Heart left ventricle (tissue), 16 donors: Measurements from ENCODE around the gene CNFN. TPM values are rescaled to one million over a fixed set of nuclear protein-coding genes. Genes with fewer than 3 reads are reported as not detected.

Source experiments
- ATAC-seq, 4 donors: fragments of 200-7000 bp; cut with Tn5 transposase; one replicate each; pipeline ENCODE4 v1.9.1; 2020 to 2022; ENCODE audit warnings: moderate library complexity in 4 of 4, mild to moderate bottlenecking in 3 of 4, moderate number of reproducible peaks in 1 of 4
- DNase-seq, 5 donors: peaks; one replicate each; pipeline ENCODE4 v3.0.0-alpha.2; 2020
- H3K27ac ChIP-seq, 12 donors: fragments of 200-600 bp; sonication (generic) in 4 of 12; one replicate each; pipeline versions ENCODE4 v1.5.0 to v1.8.0; 2016 to 2022; ENCODE audit warnings: mild to moderate bottlenecking in 2 of 12
- H3K27me3 ChIP-seq, 9 donors: fragments of 200-600 bp; sonication (generic) in 2 of 9; one replicate each; pipeline versions ENCODE4 v1.5.1 to v1.8.0; 2016 to 2022; ENCODE audit warnings: mild to moderate bottlenecking in 3 of 9
- H3K36me3 ChIP-seq, 9 donors: fragments of 200-600 bp; sonication (generic) in 2 of 9; one replicate each; pipeline versions ENCODE4 v1.5.0 to v1.8.0; 2018 to 2022; ENCODE audit warnings: mild to moderate bottlenecking in 2 of 9
- H3K4me1 ChIP-seq, 12 donors: fragments of 200-600 bp; sonication (generic) in 4 of 12; one replicate each; pipeline versions ENCODE4 v1.5.0 to v1.8.0; 2016 to 2022; ENCODE audit warnings: mild to moderate bottlenecking in 3 of 12
- H3K4me3 ChIP-seq, 12 donors: fragments of 200-600 bp; sonication (generic) in 4 of 12; one replicate each; pipeline versions ENCODE4 v1.5.0 to v1.8.0; 2017 to 2022; ENCODE audit warnings: mild to moderate bottlenecking in 9 of 12, moderate library complexity in 4 of 12
- H3K9me3 ChIP-seq, 12 donors: fragments of 200-600 bp; sonication (generic) in 4 of 12; one replicate each; pipeline versions ENCODE4 v1.5.0 to v1.8.0; 2016 to 2022; ENCODE audit warnings: mild to moderate bottlenecking in 1 of 12
- POLR2A ChIP-seq, 2 donors: fragments of 450-650 bp; IDR thresholded peaks; one replicate each; pipeline ENCODE4 v1.6.1; 2017; ENCODE audit warnings: antibody characterized with exemption in 2 of 2, mild to moderate bottlenecking in 2 of 2, moderate library complexity in 2 of 2
- WGBS, 4 donors: extraction: QIAGEN DNeasy Blood & Tissue Kit in 2 of 4; methylation state at CpG; one replicate each; pipeline versions ENCODE4 v1.1.5 to v1.1.7; 2013 to 2018; 5-methylcytosine and 5-hydroxymethylcytosine counted together
- intact Hi-C, 10 donors: fragments of 100-400 bp; cut with DNase I; formaldehyde crosslinking; loops; one replicate each; pipeline versions ENCODE4 v1.11.1 to v1.14.2; 2022
- polyA plus RNA-seq, 2 donors: library from polyadenylated mRNA; stranded (reverse); fragments of 200-250 nt; gene quantifications; one replicate each; pipeline ENCODE4 v1.2.3, GENCODE V29; 2013
- total RNA-seq, 9 donors: library from RNA; depleted of rRNA in 2 of 9; stranded (reverse); fragments of >200 nt in 2 of 9; fragmentation: NEBNext Ultra II Directional in 3 of 9; extraction: Animal tissue kit (Norgen Biotek cat#: 25700) in 3 of 9; gene quantifications; one replicate each; pipeline versions ENCODE4 v1.1.0 to v1.2.4, GENCODE V29; 2016 to 2023
- TF ChIP-seq, protein P1 (sequence below), 12 donors: fragments of 200-600 bp; sonication (generic) in 4 of 12; IDR thresholded peaks; one replicate each; pipeline versions ENCODE4 v1.5.0 to v1.8.0; 2018 to 2022; ENCODE audit warnings: antibody characterized with exemption in 12 of 12, mild to moderate bottlenecking in 5 of 12
- donor health status: ischemic (EF 13 %, LVEDD 7.1; RV severe dilation, severe dysfunction).
- donor health status: healthy with polysubstance abuse.
- donor health status: DM: no; HTN: yes; CAD: no.
- donor health status: DM: no; HTN: no; CAD: no.
- donor health status: ischemic (EF 25% LVEDD 6.9; RV normal size, moderate dysfunction).
- donor health status: ischemic (EF 25% LVEDD 5.7; RV mildly dilated, moderate dysfunction).
- donor health status: healthy.
- donor health status: DM: yes; HTN: yes; CAD: no.
- donor health status: ischemic (EF 35%, LVEDD 5.7; RV mildly dilated, moderate dysfunction).
- donor health status: nonischemic (EF 11% LVEDD 7.7; RV severe dilation, severe dysfunction).
- donor health status: DM: yes; HTN: yes; CAD: no.
- donor health status: PGD.
- donor health status: ischemic (EF 29% LVEDD 5.4; RV normal size, mild dysfunction).
- donor health status: nonischemic (EF 23%, LVEDD 6.1; RV moderate dilation, normal function).

CNFN gene
- total and polyA plus RNA-seq, 11 donors: 0.62 to 2.9 (median 1.1) TPM; not detected in 5

GRCh38 chr19:42421101-42421500 lies 31.0 kb upstream of the CNFN start:
- intact Hi-C loops: loop anchor here in 3 of 10 donors (5.0 to 10.0 kb wide), 2 partner anchors 176 to 179 kb away; partner anchors contain the start of gene GSK3A (in 3 of the 3)

GRCh38 chr19:42420055-42420544 lies 30.0 kb upstream of the CNFN start:
- ATAC-seq (no peak), DNase-seq (peak in 1 of 5 donors; percentile 36)
- Histone ChIP-seq H3K27ac (peak overlapping the region in 11 of 12 donors; percentile 22 to 97 (median 71)), H3K27me3 (peaks cover 0 to 10% (median 0%) of the 10 kb centered on the region in 9 donors), H3K4me1 (peaks cover 0 to 58% (median 43%) of the 10 kb centered on the region in 12 donors), H3K36me3 (peaks cover 0 to 18% (median under 1%) of the 10 kb centered on the region in 9 donors), H3K9me3 (no peaks in the 10 kb centered on the region), H3K4me3 (peak overlapping the region in 1 of 12 donors; percentile 22)
- intact Hi-C loops: loop anchor here in 3 of 10 donors (5.0 to 10.0 kb wide), 2 partner anchors 175 to 178 kb away; partner anchors contain the start of gene GSK3A (in 3 of the 3)
- WGBS, 4 donors: 50 to 60% (median 57%) methylated on average over 10 of the region's 10 CpGs
- TF ChIP-seq, protein P1, sequence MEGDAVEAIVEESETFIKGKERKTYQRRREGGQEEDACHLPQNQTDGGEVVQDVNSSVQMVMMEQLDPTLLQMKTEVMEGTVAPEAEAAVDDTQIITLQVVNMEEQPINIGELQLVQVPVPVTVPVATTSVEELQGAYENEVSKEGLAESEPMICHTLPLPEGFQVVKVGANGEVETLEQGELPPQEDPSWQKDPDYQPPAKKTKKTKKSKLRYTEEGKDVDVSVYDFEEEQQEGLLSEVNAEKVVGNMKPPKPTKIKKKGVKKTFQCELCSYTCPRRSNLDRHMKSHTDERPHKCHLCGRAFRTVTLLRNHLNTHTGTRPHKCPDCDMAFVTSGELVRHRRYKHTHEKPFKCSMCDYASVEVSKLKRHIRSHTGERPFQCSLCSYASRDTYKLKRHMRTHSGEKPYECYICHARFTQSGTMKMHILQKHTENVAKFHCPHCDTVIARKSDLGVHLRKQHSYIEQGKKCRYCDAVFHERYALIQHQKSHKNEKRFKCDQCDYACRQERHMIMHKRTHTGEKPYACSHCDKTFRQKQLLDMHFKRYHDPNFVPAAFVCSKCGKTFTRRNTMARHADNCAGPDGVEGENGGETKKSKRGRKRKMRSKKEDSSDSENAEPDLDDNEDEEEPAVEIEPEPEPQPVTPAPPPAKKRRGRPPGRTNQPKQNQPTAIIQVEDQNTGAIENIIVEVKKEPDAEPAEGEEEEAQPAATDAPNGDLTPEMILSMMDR (IDR thresholded peaks at IDR 0.05): peak; percentile 34 to 66 (median 55)
- TF ChIP-seq POLR2A (IDR thresholded peaks at IDR 0.05): no peak

More at GRCh38 chr19:42421101-42421500, 31.0 kb upstream of the CNFN start:
- ATAC-seq (no peak), DNase-seq (no peak)
- Histone ChIP-seq H3K27ac (peak overlapping the region; percentile 73 to 97 (median 85)), H3K4me3 (peak overlapping the region in 2 of 12 donors; percentile 68 to 92), H3K36me3 (peaks cover 0 to 14% (median 0%) of the 10 kb centered on the region in 9 donors), H3K27me3 (peaks cover 0 to 10% (median 0%) of the 10 kb centered on the region in 9 donors), H3K9me3 (no peaks in the 10 kb centered on the region), H3K4me1 (peaks cover 0 to 58% (median 43%) of the 10 kb centered on the region in 12 donors)
- TF ChIP-seq, protein P1 (IDR thresholded peaks at IDR 0.05): no peak
- no peak for TF ChIP-seq POLR2A (IDR thresholded peaks at IDR 0.05)
- WGBS, 4 donors: 70 to 80% (median 72%) methylated on average over 4 of the region's 4 CpGs

- peak; percentile 54 to 83 (median 73) for DNase-seq
- 36 to 48% (median 40%) methylated on average over 6 of the region's 6 CpGs for WGBS, 4 donors
Measured at GRCh38 chr19:42419309-42419708, 29.2 kb upstream of the CNFN start.

DNA sequence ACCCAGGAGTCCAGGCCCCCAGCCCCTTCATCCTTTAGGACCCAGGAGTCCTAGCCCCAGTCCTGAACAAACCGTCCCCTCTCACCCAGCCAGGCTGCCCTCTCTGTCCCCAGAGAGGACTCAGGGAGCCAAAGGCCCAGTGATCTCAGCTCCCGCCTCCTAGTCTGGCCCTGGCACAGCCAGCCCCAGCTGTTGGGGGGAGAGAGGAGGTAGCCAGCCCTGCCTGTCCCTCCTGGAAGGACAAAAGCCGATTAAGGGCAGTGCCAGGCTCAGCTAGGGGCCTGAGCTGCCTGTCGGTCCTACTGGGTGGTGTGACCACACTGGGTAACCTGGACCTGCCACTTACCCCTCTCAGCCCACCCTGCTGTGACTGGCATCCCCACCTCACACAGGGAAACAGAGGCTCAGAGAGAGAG lies 22.6 kb upstream of the CNFN start:
- peak in 3 of 5 donors; percentile 53 to 69 (median 60) for DNase-seq
- TF ChIP-seq, protein P1 (IDR thresholded peaks at IDR 0.05): no peak
- no peak for TF ChIP-seq POLR2A (IDR thresholded peaks at IDR 0.05)
- peak overlapping the region in 9 of 12 donors; percentile 42 to 76 (median 53) for H3K27ac ChIP-seq
- H3K27me3 ChIP-seq: no peaks in the 10 kb centered on the region
- no peaks in the 10 kb centered on the region for H3K9me3 ChIP-seq
- WGBS, 4 donors: 50 to 73% (median 55%) methylated on average over 1 to 4 of the region's 4 CpGs
- H3K36me3 ChIP-seq: peaks cover 0 to 32% (median 18%) of the 10 kb centered on the region in 9 donors
- ATAC-seq: peak; percentile 65 to 81 (median 74)
- peaks cover 4 to 40% (median 22%) of the 10 kb centered on the region in 12 donors for H3K4me1 ChIP-seq
- H3K4me3 ChIP-seq: no peak overlapping the region
- intact Hi-C loops: no loop called here

More at GRCh38 chr19:42419309-42419708, 29.2 kb upstream of the CNFN start:
- Histone ChIP-seq H3K27ac (peak overlapping the region; percentile 16 to 97 (median 63)), H3K4me3 (peak overlapping the region in 1 of 12 donors; percentile 22), H3K36me3 (peaks cover 0 to 26% (median 6%) of the 10 kb centered on the region in 9 donors), H3K27me3 (peaks cover 0 to 6% (median 0%) of the 10 kb centered on the region in 9 donors), H3K9me3 (no peaks in the 10 kb centered on the region), H3K4me1 (peaks cover 0 to 54% (median 41%) of the 10 kb centered on the region in 12 donors)
- TF ChIP-seq, protein P1 (IDR thresholded peaks at IDR 0.05): no peak
- TF ChIP-seq POLR2A (IDR thresholded peaks at IDR 0.05): no peak
- intact Hi-C loops: no loop called here
- ATAC-seq: peak; percentile 21 to 41 (median 30)
